ENCODE data around the gene PERM1. TPM values are rescaled to one million over a fixed set of nuclear protein-coding genes. Genes with fewer than 3 reads are reported as not detected.
A peak's percentile ranks its signal among the peaks of the same experiment; 100 is the strongest.
"Not testable (repeated sequence)": the region's sequence is repeated elsewhere in the genome, so short reads cannot be mapped to it uniquely, and the experiment has no call there.

PERM1 gene
- total RNA-seq, 1 donor from 2014 or later, result not detected

DNA sequence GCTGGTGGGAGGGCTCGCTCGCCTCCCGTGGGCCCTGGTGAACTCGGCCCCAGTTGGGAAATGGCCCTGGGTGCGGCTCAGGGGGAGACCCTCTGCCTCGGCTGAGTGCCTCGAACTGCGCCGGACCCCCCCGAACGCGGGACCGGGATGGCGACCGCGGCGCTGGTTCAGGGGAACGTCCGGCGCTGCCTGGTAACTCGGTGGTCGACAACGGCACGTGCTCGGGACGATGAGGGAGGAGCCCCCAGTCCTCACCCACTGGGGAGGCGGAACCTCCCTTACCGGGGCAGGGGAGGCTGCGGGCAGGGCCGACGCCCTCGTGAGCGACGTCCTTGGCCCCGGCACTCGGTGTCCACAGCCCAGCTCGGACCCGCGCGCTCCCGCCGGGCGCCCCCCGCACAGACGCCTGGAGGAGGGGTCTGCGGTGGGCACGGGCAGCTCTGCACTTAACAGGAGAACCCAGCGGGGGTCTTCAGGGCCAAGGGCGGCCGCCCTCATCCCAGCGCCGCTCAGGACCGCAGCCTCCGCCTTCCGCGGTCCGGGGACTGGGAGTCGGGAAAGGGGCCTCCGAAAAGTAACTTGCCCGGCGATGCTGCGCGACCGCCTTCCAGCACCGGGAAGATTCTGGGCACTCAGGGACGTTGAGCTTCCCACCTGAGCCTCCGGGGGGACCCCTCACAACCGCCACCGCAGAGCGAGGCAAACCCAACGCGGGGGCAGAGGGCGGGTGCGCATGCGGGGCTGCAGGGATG, 16.3 kb upstream of the PERM1 start:
- no peaks in the 10 kb centered on the region for H3K36me3 ChIP-seq (ENCODE audit: control insufficient read depth, insufficient read depth, low read length)
- no peak for FAIRE-seq
- no peak for DNase-seq (ENCODE audit: low read depth)
- H3K4me3 ChIP-seq (ENCODE audit: low read depth, low read length), result peak overlapping the region; percentile 72
- TF ChIP-seq CTCF (IDR thresholded peaks at IDR 0.05; ENCODE audit: insufficient read depth, low read length, severe bottlenecking), result no peak
- no peaks in the 10 kb centered on the region for H3K27me3 ChIP-seq (ENCODE audit: control insufficient read depth, insufficient read depth, low read length)

- DNase-seq (ENCODE audit: low read depth) (no peak), FAIRE-seq (no peak)
- H3K27me3 ChIP-seq (ENCODE audit: control insufficient read depth, insufficient read depth, low read length), result no peaks in the 10 kb centered on the region
- H3K4me3 ChIP-seq (ENCODE audit: low read depth, low read length), result no peak overlapping the region
- H3K36me3 ChIP-seq (ENCODE audit: control insufficient read depth, insufficient read depth, low read length), result no peaks in the 10 kb centered on the region
- TF ChIP-seq CTCF (IDR thresholded peaks at IDR 0.05; ENCODE audit: insufficient read depth, low read length, severe bottlenecking), result no peak
Observed at GRCh38 chr1:997713-997992, 15.8 kb upstream of the PERM1 start.

- no peak for DNase-seq (ENCODE audit: low read depth)
- no peak overlapping the region for H3K4me3 ChIP-seq (ENCODE audit: low read depth, low read length)
- no peak for FAIRE-seq
- no peak for TF ChIP-seq CTCF (IDR thresholded peaks at IDR 0.05; ENCODE audit: insufficient read depth, low read length, severe bottlenecking)
- H3K27me3 ChIP-seq (ENCODE audit: control insufficient read depth, insufficient read depth, low read length), result no peaks in the 10 kb centered on the region
- H3K36me3 ChIP-seq (ENCODE audit: control insufficient read depth, insufficient read depth, low read length), result no peaks in the 10 kb centered on the region
Observed at GRCh38 chr1:996851-997712, 15.2 kb upstream of the PERM1 start.

- DNase-seq (ENCODE audit: low read depth) (peak; percentile 43), FAIRE-seq (no peak)
- no peaks in the 10 kb centered on the region for H3K27me3 ChIP-seq (ENCODE audit: control insufficient read depth, insufficient read depth, low read length)
Observed at GRCh38 chr1:995665-996633, 14.1 kb upstream of the PERM1 start.

GRCh38 chr1:994546-994945, 12.7 kb upstream of the PERM1 start:
- not testable (repeated sequence) for H3K36me3 ChIP-seq (ENCODE audit: control insufficient read depth, insufficient read depth, low read length); DNase-seq (ENCODE audit: low read depth); FAIRE-seq; H3K4me3 ChIP-seq (ENCODE audit: low read depth, low read length); H3K27me3 ChIP-seq (ENCODE audit: control insufficient read depth, insufficient read depth, low read length)

More at GRCh38 chr1:995665-996633, 14.1 kb upstream of the PERM1 start:
- no peaks in the 10 kb centered on the region for H3K36me3 ChIP-seq (ENCODE audit: control insufficient read depth, insufficient read depth, low read length)
- no peak overlapping the region for H3K4me3 ChIP-seq (ENCODE audit: low read depth, low read length)
- TF ChIP-seq CTCF (IDR thresholded peaks at IDR 0.05; ENCODE audit: insufficient read depth, low read length, severe bottlenecking), result no peak

Data from bronchial epithelial cell (primary cell).